ENCODE data around the gene REL. TPM values are rescaled to one million over a fixed set of nuclear protein-coding genes. Genes with fewer than 3 reads are reported as not detected.
A peak's percentile ranks its signal among the peaks of the same experiment; 100 is the strongest.

REL gene
- total RNA-seq, 2 donors from 2014 or later, result 10.4 to 11.2 TPM

DNA sequence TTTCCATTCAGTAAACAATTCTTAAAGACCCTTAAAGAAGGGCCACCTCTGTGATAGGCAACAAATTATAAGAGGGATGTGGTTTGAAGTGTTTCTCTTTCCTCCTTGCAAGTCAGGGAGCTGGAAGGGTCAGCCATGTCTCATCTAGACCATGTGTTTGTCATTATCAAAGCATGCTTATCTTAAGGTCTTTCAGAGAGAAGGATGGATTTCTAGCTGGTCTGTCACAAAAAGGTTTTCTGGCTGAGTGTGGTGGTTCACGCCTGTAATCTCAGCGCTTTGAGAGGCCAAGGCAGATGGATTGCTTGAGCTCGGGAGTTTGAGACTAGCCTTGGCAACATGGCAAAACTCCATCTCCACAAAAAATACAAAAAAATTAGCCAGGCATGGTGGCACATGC, 77.0 kb downstream of the REL start:
- Histone ChIP-seq H3K9me3 (no peaks in the 10 kb centered on the region), H3K36me3 (replicated peaks in 1 of 2; ENCODE audit: insufficient read depth in 1 of 2, low read depth in 2 of 2) (no peaks in the 10 kb centered on the region), H3K27ac (no peak overlapping the region), H3K27me3 (no peaks in the 10 kb centered on the region), H3K4me3 (no peak overlapping the region), H3K4me1 (peaks cover 6% of the 10 kb centered on the region)
- intact Hi-C loops (cut with DNase I), result no loop called here
- ATAC-seq (no peak), DNase-seq (no peak)
- 95% methylated on average over 3 of the region's 3 CpGs for WGBS, 2 donors
- no peak for TF ChIP-seq POLR2A (IDR thresholded peaks at IDR 0.05)
- TF ChIP-seq, protein P1, sequence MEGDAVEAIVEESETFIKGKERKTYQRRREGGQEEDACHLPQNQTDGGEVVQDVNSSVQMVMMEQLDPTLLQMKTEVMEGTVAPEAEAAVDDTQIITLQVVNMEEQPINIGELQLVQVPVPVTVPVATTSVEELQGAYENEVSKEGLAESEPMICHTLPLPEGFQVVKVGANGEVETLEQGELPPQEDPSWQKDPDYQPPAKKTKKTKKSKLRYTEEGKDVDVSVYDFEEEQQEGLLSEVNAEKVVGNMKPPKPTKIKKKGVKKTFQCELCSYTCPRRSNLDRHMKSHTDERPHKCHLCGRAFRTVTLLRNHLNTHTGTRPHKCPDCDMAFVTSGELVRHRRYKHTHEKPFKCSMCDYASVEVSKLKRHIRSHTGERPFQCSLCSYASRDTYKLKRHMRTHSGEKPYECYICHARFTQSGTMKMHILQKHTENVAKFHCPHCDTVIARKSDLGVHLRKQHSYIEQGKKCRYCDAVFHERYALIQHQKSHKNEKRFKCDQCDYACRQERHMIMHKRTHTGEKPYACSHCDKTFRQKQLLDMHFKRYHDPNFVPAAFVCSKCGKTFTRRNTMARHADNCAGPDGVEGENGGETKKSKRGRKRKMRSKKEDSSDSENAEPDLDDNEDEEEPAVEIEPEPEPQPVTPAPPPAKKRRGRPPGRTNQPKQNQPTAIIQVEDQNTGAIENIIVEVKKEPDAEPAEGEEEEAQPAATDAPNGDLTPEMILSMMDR (IDR thresholded peaks at IDR 0.05), result no peak

DNA sequence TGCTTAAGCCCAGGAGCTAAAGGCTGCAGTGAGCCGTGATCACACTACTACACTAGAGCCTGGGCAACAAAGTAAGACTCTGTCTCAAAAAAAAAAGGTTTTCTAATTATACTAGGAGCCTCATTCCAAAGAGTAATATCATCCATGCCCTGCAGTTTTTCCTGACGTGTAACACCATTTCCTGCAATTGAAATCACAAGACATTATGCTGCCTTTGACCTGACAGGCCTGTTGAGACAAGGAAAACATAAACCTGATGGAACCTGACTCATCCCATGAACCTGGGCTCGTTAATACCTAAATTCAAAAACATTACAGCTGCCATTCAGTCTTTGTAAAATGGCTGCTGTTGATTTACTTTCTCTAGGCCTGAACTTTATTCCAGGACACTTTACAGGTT, 77.4 kb downstream of the REL start:
- no peak overlapping the region for H3K27ac ChIP-seq
- intact Hi-C loops (cut with DNase I), result no loop called here
- no peaks in the 10 kb centered on the region for H3K9me3 ChIP-seq
- 90 to 96% methylated on average over 3 of the region's 3 CpGs for WGBS, 2 donors
- H3K27me3 ChIP-seq, result no peaks in the 10 kb centered on the region
- no peaks in the 10 kb centered on the region for H3K36me3 ChIP-seq (replicated peaks in 1 of 2; ENCODE audit: insufficient read depth in 1 of 2, low read depth in 2 of 2)
- no peak overlapping the region for H3K4me3 ChIP-seq
- H3K4me1 ChIP-seq, result peaks cover 6% of the 10 kb centered on the region
- no peak for TF ChIP-seq POLR2A (IDR thresholded peaks at IDR 0.05)
- TF ChIP-seq, protein P1 (IDR thresholded peaks at IDR 0.05), result no peak
- ATAC-seq (no peak), DNase-seq (no peak)

DNA sequence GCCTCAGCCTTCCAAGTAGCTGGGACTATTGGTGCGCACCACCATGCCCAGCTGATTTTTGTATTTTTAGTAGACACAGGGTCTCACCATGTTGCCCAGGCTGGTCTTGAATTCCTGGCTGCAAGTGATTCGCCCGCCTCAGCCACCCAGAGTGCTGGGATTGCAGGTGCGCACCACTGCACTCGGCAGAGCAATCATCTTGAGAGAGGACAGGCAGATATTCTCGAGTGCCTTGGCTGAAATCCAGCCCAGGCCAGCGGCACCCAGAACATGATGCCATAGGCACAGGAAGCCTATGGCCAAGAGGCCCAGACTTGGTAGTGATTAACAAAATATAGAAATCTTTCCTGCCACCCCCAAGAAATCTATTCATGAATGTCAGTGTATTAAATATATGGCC, 78.1 kb downstream of the REL start:
- TF ChIP-seq, protein P1 (IDR thresholded peaks at IDR 0.05), result no peak
- TF ChIP-seq POLR2A (IDR thresholded peaks at IDR 0.05), result no peak
- H3K27ac ChIP-seq, result no peak overlapping the region
- intact Hi-C loops (cut with DNase I), result no loop called here
- 90 to 94% methylated on average over 5 to 7 of the region's 7 CpGs for WGBS, 2 donors
- DNase-seq, result no peak
- H3K27me3 ChIP-seq, result no peaks in the 10 kb centered on the region
- ATAC-seq, result no peak
- no peaks in the 10 kb centered on the region for H3K36me3 ChIP-seq (replicated peaks in 1 of 2; ENCODE audit: insufficient read depth in 1 of 2, low read depth in 2 of 2)
- no peak overlapping the region for H3K4me3 ChIP-seq
- peaks cover 6% of the 10 kb centered on the region for H3K4me1 ChIP-seq
- H3K9me3 ChIP-seq, result no peaks in the 10 kb centered on the region

DNA sequence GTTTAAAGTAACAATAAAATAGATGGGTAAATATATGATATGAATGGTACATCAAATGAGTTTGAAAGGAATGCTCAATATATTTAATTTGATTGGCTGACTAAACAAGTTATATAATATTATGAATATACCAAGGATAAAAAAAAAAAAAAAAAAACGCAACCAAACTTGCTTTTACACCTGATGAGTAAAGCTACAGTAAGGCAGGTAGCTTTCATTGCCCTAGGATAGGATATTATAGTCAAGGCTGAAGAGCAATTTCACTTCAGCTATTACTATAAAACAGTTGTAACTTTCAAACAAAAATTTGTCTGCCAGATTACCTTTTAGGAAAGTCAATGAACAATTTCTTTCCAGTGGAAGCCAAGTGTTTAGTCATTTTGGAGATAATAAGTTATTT, 79.3 kb downstream of the REL start:
- intact Hi-C loops (cut with DNase I), result no loop called here
- no peak for ATAC-seq
- Histone ChIP-seq H3K9me3 (no peaks in the 10 kb centered on the region), H3K36me3 (replicated peaks in 1 of 2; ENCODE audit: insufficient read depth in 1 of 2, low read depth in 2 of 2) (no peaks in the 10 kb centered on the region), H3K27ac (no peak overlapping the region), H3K27me3 (no peaks in the 10 kb centered on the region), H3K4me3 (no peak overlapping the region), H3K4me1 (peaks cover 18% of the 10 kb centered on the region)
- TF ChIP-seq, protein P1 (IDR thresholded peaks at IDR 0.05), result no peak
- TF ChIP-seq POLR2A (IDR thresholded peaks at IDR 0.05), result no peak
- WGBS, 2 donors, result 82 to 94% methylated on average over 1 of the region's 1 CpG
- no peak for DNase-seq

DNA sequence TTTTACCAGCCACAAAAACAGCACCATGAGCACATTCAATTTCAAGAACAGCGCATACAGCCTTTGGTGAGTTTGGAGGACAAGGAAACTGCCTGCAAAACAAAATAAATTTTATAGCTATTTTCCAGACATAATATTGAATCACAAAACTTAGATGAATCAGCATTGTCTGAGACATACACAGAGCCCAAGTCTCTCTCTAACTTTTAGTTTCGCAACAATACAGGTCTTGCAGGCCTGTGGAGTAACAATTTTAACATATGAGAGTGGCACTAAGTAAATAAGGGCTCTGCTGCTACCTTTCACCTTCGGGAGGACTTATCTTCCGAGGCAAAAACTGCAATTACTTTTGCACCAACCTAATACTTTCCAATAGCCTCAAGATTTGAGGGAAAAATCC, 80.1 kb downstream of the REL start:
- TF ChIP-seq, protein P1 (IDR thresholded peaks at IDR 0.05), result no peak
- no peak for TF ChIP-seq POLR2A (IDR thresholded peaks at IDR 0.05)
- Histone ChIP-seq H3K4me1 (peaks cover 18% of the 10 kb centered on the region), H3K27ac (no peak overlapping the region), H3K9me3 (no peaks in the 10 kb centered on the region), H3K27me3 (no peaks in the 10 kb centered on the region), H3K4me3 (no peak overlapping the region), H3K36me3 (replicated peaks in 1 of 2; ENCODE audit: insufficient read depth in 1 of 2, low read depth in 2 of 2) (no peaks in the 10 kb centered on the region)
- peak; percentile 58 for ATAC-seq
- 65 to 74% methylated on average over 4 of the region's 4 CpGs for WGBS, 2 donors
- intact Hi-C loops (cut with DNase I), result no loop called here
- no peak for DNase-seq
